C1 segment of cervical spinal cord (tissue), 14 donors: ENCODE data around the gene GPR148.
A peak's percentile ranks its signal among the peaks of the same experiment; 100 is the strongest.

ENCODE experiments used
- DNase-seq, 14 donors: peaks; one replicate each; lab custom pipeline; 2025; lab: John Stamatoyannopoulos, UW

The GPR148 gene

GRCh38 chr2:130768191-130768855 is 39.5 kb downstream of the GPR148 start:
- peak in 1 of 14 donors; percentile 25 for DNase-seq

- no peak for DNase-seq
Observed at GRCh38 chr2:130769343-130769907, 40.6 kb downstream of the GPR148 start.

- peak in 1 of 14 donors; percentile 76 for DNase-seq
Observed at GRCh38 chr2:130776550-130776949, 47.7 kb downstream of the GPR148 start.

GRCh38 chr2:130778781-130779180 is 49.9 kb downstream of the GPR148 start:
- no peak for DNase-seq
